T-helper 2 cell treated with Interferon-gamma antibody and Interleukin-4, amounts not matched to agents 100 ng/mL and 5 ng/mL, for 36 hours (primary cell): ENCODE data around the gene LINC00237. TPM values are rescaled to one million over a fixed set of nuclear protein-coding genes. Genes with fewer than 3 reads are reported as not detected.

ENCODE experiments used
- intact Hi-C: fragments of 100-400 bp; cut with micrococcal nuclease; formaldehyde crosslinking; loops from one replicate; pipeline ENCODE4 v1.15.1; 2023
- total RNA-seq: library from RNA; stranded (reverse); gene quantifications from 2 replicates; pipeline ENCODE4 v1.2.3, GENCODE V29; 2022

Gene LINC00237
- total RNA-seq, 1 donor from 2014 or later = not detected

- intact Hi-C loops = no loop called here
Observed at GRCh38 chr20:21052241-21052640, 53.9 kb downstream of the LINC00237 start.

GRCh38 chr20:21050710-21051109 is 55.4 kb downstream of the LINC00237 start:
- intact Hi-C loops = no loop called here

DNA sequence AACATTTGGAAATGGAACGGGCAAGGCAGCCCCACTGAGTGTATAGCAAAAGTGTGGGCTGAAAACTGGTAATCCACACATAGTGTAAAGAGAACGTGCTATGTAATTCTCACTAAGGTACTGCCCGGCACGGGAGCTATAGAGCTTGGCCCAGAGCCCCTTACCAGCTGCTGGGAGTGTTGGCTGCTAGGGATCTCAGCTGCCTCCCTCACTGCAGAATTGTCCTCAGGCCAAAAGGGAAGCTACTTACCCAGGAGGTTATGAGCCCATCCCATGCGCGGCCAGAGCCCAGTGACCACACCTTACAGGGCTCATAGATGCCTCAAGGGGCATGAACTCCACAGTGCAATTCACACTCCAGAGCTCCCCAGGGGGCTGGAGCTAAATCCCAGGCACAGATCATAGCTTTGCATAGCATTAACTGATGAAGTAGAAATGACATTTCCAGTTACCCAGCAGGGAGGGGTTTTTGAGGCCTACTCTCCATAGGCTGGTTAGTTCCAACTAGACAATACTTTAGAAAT is 56.8 kb downstream of the LINC00237 start:
- intact Hi-C loops = loop anchor here (5.0 kb wide), 1 partner anchor 53 kb away; no protein-coding TSS in a partner anchor

DNA sequence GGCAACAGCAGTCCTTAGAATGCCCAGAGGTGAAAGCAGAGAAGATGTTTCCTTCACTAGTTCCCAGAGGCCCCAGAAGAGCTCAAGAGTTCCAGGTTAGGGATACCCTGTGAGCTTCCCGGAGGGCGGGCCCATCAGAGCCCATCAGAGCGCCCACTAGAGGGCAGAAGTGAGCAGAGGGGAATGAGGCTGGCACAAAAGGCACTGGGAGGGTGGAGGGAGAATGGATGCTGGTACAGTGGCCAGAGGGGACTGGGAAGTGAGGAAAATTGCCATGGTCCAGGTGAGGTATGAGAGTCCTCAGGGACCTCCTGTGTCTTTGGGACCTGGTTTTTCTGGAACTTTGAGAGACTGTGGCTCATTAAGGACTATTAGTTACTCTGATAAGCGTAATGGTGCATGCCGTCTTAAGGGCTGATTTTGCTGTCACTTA is 57.3 kb downstream of the LINC00237 start:
- intact Hi-C loops = loop anchor here (1.0 to 5.0 kb wide), 2 partner anchors 53 to 457 kb away; no protein-coding TSS in a partner anchor

- intact Hi-C loops = loop anchor here (1.0 to 5.0 kb wide), 2 partner anchors 54 to 458 kb away; no protein-coding TSS in a partner anchor
Observed at GRCh38 chr20:21047981-21048380, 58.2 kb downstream of the LINC00237 start.

DNA sequence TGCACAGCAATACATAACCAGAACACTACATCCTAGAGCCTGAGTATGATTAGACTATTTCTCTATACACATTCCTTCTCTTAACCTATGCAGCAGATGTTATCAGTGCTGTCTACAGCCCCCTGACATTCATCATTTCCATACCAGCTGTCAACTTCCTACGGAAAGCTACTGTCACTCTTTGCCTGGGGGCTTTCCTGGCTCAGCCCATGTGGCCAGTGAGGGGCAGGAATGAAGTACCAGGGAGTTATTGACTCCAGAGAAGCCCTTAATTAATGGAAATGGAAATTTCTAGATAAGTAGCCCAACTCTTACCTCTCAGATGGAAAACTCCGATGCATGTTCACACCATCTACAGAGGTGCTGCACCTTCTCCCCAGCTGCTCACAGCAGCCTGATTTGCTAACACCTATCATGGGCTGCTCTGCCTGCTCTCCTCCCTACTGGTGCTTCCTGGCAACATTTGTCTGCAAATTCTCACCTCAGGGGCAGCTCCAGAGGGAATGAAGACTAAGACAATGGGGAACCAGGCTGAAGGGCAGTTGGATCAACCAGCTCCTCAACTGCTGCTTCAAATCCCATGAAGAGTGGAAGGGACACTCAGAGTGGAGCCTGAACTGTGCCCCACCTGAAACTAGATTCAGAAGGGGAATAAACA is 59.6 kb downstream of the LINC00237 start:
- intact Hi-C loops = loop anchor here (5.0 kb wide), 1 partner anchor 56 kb away; no protein-coding TSS in a partner anchor

Other genes starting within 250 kb of the LINC00237 start
- 12.1 and 15.5 TPM in 2 replicates for gene KIZ, start 19.7 kb upstream of the LINC00237 start, total RNA-seq
- 69.5 and 70.9 TPM in 2 replicates for gene XRN2, start 197.0 kb upstream of the LINC00237 start, total RNA-seq